ENCODE results near the gene ADGRG3.

DNA sequence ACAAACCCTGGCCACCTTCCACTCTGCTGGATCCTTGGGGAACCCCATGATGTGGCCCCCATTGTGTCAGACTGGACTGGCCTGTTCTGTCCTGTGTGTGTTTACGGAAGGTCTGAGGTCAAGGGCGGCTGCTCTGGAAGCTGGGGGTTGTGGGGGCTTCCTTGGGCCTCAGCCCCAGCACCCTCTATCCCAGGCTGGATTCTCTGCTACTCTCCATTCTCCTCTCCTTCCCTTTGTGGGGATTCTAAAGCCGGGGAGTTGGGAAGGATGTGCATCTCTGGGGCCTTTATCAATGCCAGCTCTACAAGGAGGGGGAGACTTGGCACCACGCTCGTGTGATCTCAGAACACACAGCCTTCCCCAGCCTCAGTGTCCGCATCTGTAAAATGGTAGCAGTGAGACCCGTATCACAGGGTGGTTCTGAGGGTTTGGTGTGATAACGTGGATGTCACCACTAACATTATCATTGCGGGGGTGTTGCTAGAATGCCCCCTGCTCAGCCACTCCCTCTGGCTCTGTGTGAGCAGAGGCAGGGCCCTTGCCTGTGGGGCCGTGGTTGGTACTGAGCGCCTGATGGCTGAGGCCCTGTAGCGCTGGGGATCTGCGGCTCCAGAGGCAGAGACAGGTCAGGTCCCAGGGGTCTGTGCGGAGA is 21.6 kb upstream of the ADGRG3 start:
- TF ChIP-seq ZNF384 (IDR thresholded peaks at IDR 0.05) (no peak), TARDBP (IDR thresholded peaks at IDR 0.05) (no peak), LEF1 (IDR thresholded peaks at IDR 0.05; ENCODE audit: borderline replicate concordance) (no peak), BHLHE40 (IDR thresholded peaks at IDR 0.05; ENCODE audit: borderline replicate concordance) (no peak)
